GM19395 (cell line): Measurements from ENCODE around the gene GOLGA6L1.
"Not testable (repeated sequence)": the region's sequence is repeated elsewhere in the genome, so short reads cannot be mapped to it uniquely, and the experiment has no call there.

Experiments
- ATAC-seq: cut with Tn5 transposase; IDR thresholded peaks from one replicate; pipeline ENCODE4 v1.9.1; 2021; ENCODE audit warnings: mild to moderate bottlenecking, moderate library complexity; ENCODE audit not compliant: unreplicated experiment

The GOLGA6L1 gene

GRCh38 chr15:23136722-23137121, at the start of gene GOLGA6L1:
Gene GOLGA6L1, minus strand, starts transcription at chr15:23136822. Its CDS starts 91 bp downstream, at chr15:23136731.
- not testable (repeated sequence) for ATAC-seq

- ATAC-seq: not testable (repeated sequence)
Measured at GRCh38 chr15:23181201-23181600, 44.6 kb upstream of the GOLGA6L1 start.

- not testable (repeated sequence) for ATAC-seq
Measured at GRCh38 chr15:23180547-23180927, 43.9 kb upstream of the GOLGA6L1 start.

GRCh38 chr15:23179768-23180546, 43.3 kb upstream of the GOLGA6L1 start:
- ATAC-seq: not testable (repeated sequence)

GRCh38 chr15:23176683-23177082, 40.1 kb upstream of the GOLGA6L1 start:
- ATAC-seq: not testable (repeated sequence)

GRCh38 chr15:23175606-23176005, 39.0 kb upstream of the GOLGA6L1 start:
- ATAC-seq: not testable (repeated sequence)

- not testable (repeated sequence) for ATAC-seq
Measured at GRCh38 chr15:23174609-23175140, 38.1 kb upstream of the GOLGA6L1 start.

GRCh38 chr15:23132787-23133186, 3.8 kb downstream of the GOLGA6L1 start:
- not testable (repeated sequence) for ATAC-seq

GRCh38 chr15:23118208-23118607, 18.4 kb downstream of the GOLGA6L1 start:
- ATAC-seq: no peak

- no peak for ATAC-seq
Measured at GRCh38 chr15:23095796-23096195, 40.8 kb downstream of the GOLGA6L1 start.

- no peak for ATAC-seq
Measured at GRCh38 chr15:23083115-23083514, 53.5 kb downstream of the GOLGA6L1 start.

GRCh38 chr15:23081996-23082737, 54.5 kb downstream of the GOLGA6L1 start:
- not testable (repeated sequence) for ATAC-seq

GRCh38 chr15:23081271-23081670, 55.4 kb downstream of the GOLGA6L1 start:
- no peak for ATAC-seq

- ATAC-seq: no peak
Measured at GRCh38 chr15:23079766-23080165, 56.9 kb downstream of the GOLGA6L1 start.
